K562 (cell line): ENCODE results near the gene HNRNPLL. TPM values are rescaled to one million over a fixed set of nuclear protein-coding genes. Genes with fewer than 3 reads are reported as not detected.

Experiments used
- ATAC-seq: fragments of 200-7000 bp; cut with Tn5 transposase; 3 replicates; pipeline ENCODE4 v1.9.1; 2020; ENCODE audit warnings: moderate library complexity
- BruUV-seq: library from RNA; stranded (reverse); fragments of 400-500 nt; replicated peaks from 2 replicates; lab custom pipeline; 2021; lab: Mats Ljungman, UMichigan
- CTCF ChIA-PET: fragments of 300-600 bp; formaldehyde crosslinking; extraction: SDS; loops from one replicate; lab custom pipeline; 2021; ENCODE audit warnings: low intra/inter-chr PET ratio; lab: Yijun Ruan, JAX
- POLR2A ChIA-PET: fragments of 300-600, 350-650 bp; sonication (Branson Sonifier 250); formaldehyde crosslinking; extraction: SDS; loops from one replicate; lab custom pipeline; 2021; ENCODE audit warnings: antibody characterized with exemption, inconsistent platforms; lab: Yijun Ruan, JAX
- DNase-seq, 4 experiments: peaks; one replicate each; pipeline versions ENCODE4 v3.0.0 to v3.0.0-alpha.2; 2011 to 2018; ENCODE audit warnings: low spot score in 3 of 4, mixed read lengths in 3 of 4; ENCODE audit errors: extremely low read depth in 1 of 4
- FAIRE-seq: peaks from 2 replicates; lab custom pipeline; 2011; peaks lifted over from hg19 to GRCh38; lab: Jason Lieb, UNC
- H2AFZ ChIP-seq: 2 replicates; pipeline ENCODE4 v1.6.0; 2011; ENCODE audit warnings: low read depth, low read length, control low read depth, inconsistent platforms
- H3K27ac ChIP-seq: fragments of 200-600 bp; 3 replicates; pipeline ENCODE4 v1.8.0; 2011; ENCODE audit warnings: low read depth, mild to moderate bottlenecking, control low read depth, inconsistent platforms, low read length, moderate library complexity, mixed read lengths; ENCODE audit errors: extremely low read depth
- H3K27me3 ChIP-seq, 2 experiments: fragments of 300-600 bp in 1 of 2; 2 replicates in 1 of 2; 3 replicates in 1 of 2; pipeline versions ENCODE4 v1.6.0 to v1.8.0; 2011; ENCODE audit warnings: inconsistent platforms in 2 of 2, low read length in 2 of 2, mild to moderate bottlenecking in 1 of 2, mixed read lengths in 1 of 2, moderate library complexity in 1 of 2; ENCODE audit not compliant: control insufficient read depth in 2 of 2, insufficient read depth in 2 of 2
- H3K36me3 ChIP-seq: fragments of 300-600 bp; 3 replicates; pipeline ENCODE4 v1.8.0; 2011; ENCODE audit warnings: mild to moderate bottlenecking, low read length, inconsistent platforms; ENCODE audit not compliant: control insufficient read depth, insufficient read depth
- H3K4me1 ChIP-seq, 2 experiments: fragments of 200-600 bp in 1 of 2; replicated peaks in 1 of 2; 2 replicates in 1 of 2; 3 replicates in 1 of 2; pipeline versions ENCODE4 v1.5.1 to v1.8.0; 2011; ENCODE audit warnings: inconsistent platforms in 2 of 2, low read length in 2 of 2, mild to moderate bottlenecking in 1 of 2, mixed read lengths in 1 of 2, moderate library complexity in 1 of 2; ENCODE audit not compliant: control insufficient read depth in 2 of 2, insufficient read depth in 2 of 2
- H3K4me2 ChIP-seq: 2 replicates; pipeline ENCODE4 v1.6.1; 2011; ENCODE audit warnings: low read length, control low read depth, inconsistent platforms, mixed read lengths; ENCODE audit not compliant: insufficient read depth
- H3K4me3 ChIP-seq: fragments of 200-600 bp; sonication (generic), shearing (Covaris generic); 2 replicates; pipeline ENCODE4 v1.5.1; 2016; ENCODE audit warnings: control low read depth, inconsistent platforms
- H3K79me2 ChIP-seq: fragments of 200-600 bp; 3 replicates; pipeline ENCODE4 v1.8.0; 2011; ENCODE audit warnings: low read length, inconsistent platforms; ENCODE audit not compliant: control insufficient read depth, insufficient read depth
- H3K9ac ChIP-seq, 2 experiments: 2 replicates each; pipeline versions ENCODE4 v1.6.0 to v1.6.1; 2011; ENCODE audit warnings: low read depth in 2 of 2, low read length in 2 of 2, control low read depth in 1 of 2, inconsistent platforms in 1 of 2, mild to moderate bottlenecking in 1 of 2, mixed read lengths in 1 of 2; ENCODE audit not compliant: insufficient read depth in 1 of 2
- H3K9me1 ChIP-seq: one replicate; pipeline ENCODE4 v1.6.0; 2011; ENCODE audit warnings: inconsistent platforms, mild to moderate bottlenecking, low read length, moderate library complexity; ENCODE audit not compliant: control insufficient read depth, insufficient read depth
- H3K9me3 ChIP-seq: replicated peaks from 2 replicates; pipeline ENCODE4 v1.5.1; 2011; ENCODE audit warnings: low read depth, low read length, inconsistent platforms; ENCODE audit not compliant: control insufficient read depth, insufficient read depth
- H4K20me1 ChIP-seq: replicated peaks from 2 replicates; pipeline ENCODE4 v1.6.1; 2011; ENCODE audit warnings: low read length, inconsistent platforms, mixed read lengths; ENCODE audit not compliant: control insufficient read depth, insufficient read depth
- RBFOX2 ChIP-seq: fragments of 200-400 bp; formaldehyde crosslinking; IDR thresholded peaks from 2 replicates; pipeline ENCODE4 v1.6.1; 2017; ENCODE audit warnings: low read depth, mild to moderate bottlenecking, low read length, moderate library complexity
- whole genome bisulfite sequencing: fragments of 100-300 bp; shearing (Covaris generic); methylation state at CpG from one replicate; pipeline ENCODE4 v1.1.6; 2016; ENCODE audit warnings: low coverage, mixed read lengths; ENCODE audit not compliant: insufficient coverage; ENCODE audit errors: missing lambda C conversion rate; 5-methylcytosine and 5-hydroxymethylcytosine counted together
- in situ Hi-C: fragments of 300-500 bp; cut with MboI; formaldehyde crosslinking; loops from 4 replicates; pipeline ENCODE4 v1.15.0; 2018; ENCODE audit warnings: inconsistent platforms, mixed read lengths
- intact Hi-C: fragments of 100-400 bp; cut with micrococcal nuclease; formaldehyde crosslinking; loops from 2 replicates; pipeline ENCODE4 v1.14.2; 2022
- polyA plus RNA-seq, 8 experiments: library from polyadenylated mRNA; depleted of rRNA in 4 of 8; stranded (reverse) in 5 of 8; unstranded in 3 of 8; fragments of >200 nt; fragmentation: Nextera tagmentation in 2 of 8; fragmentation: Illumina TruSeq in 1 of 8; extraction: Ambion mirVana in 2 of 8; extraction: Trizol in 1 of 8; gene quantifications; 2 replicates each; pipeline versions ENCODE4 v1.2.1 to v1.2.3, GENCODE V29; 2011 to 2014; ENCODE audit warnings: inconsistent platforms in 1 of 8, missing spikeins in 1 of 8
- total RNA-seq, 7 experiments: library from RNA; depleted of rRNA in 6 of 7; stranded (reverse); fragments of >200 nt in 6 of 7; fragmentation: Illumina TruSeq in 2 of 7; extraction: Trizol in 2 of 7; gene quantifications; 2 replicates each; pipeline versions ENCODE4 v1.2.1 to v1.2.3, GENCODE V29; 2011 to 2021; ENCODE audit warnings: low replicate concordance in 1 of 7
- TF ChIP-seq, protein P1 (sequence below): fragments of 250-450 bp; sonication (Bioruptor Pico); IDR thresholded peaks from 2 replicates; pipeline ENCODE4 v1.4.0; 2020

The HNRNPLL gene
- total and polyA plus RNA-seq, 9 of the 15 experiments (the other 6 are each of a cell fraction or from before 2014, with no cell fraction given), result 19.8 to 135 (median 57.8) TPM

DNA sequence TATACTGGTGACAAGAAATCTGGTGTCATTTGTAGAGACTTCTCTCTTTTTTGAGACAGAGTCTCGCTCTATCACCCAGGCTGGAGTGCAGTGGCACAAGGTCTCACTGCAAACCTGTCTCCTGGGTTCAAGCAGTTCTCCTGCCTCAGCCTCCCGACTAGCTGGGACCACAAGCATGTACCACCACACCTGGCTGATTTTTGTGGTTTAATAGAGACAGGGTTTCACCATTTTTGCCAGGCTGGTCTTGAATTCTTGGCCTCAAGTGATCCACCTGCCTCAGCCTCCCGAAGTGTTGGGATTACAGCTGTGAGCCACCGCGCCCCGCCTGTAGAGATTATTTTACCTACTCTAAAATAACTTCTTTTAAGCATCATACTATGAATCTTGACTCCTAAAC is 6.5 kb downstream of the HNRNPLL start:
- Histone ChIP-seq H3K9ac (no peak overlapping the region), H4K20me1 (peaks cover 11% of the 10 kb centered on the region), H3K79me2 (peaks cover 100% of the 10 kb centered on the region), H3K36me3 (peaks cover 17% of the 10 kb centered on the region; the same call in 2 of the 3 replicates), H3K27me3 (no peaks in the 10 kb centered on the region), H3K4me3 (no peak overlapping the region), H3K4me2 (no peak overlapping the region), H3K4me1 (peaks cover 10 to 24% of the 10 kb centered on the region in 2 experiments), H3K9me3 (no peaks in the 10 kb centered on the region), H3K27ac (no peak overlapping the region), H3K9me1 (no peaks in the 10 kb centered on the region), H2AFZ (no peak overlapping the region)
- FAIRE-seq, result no peak
- no TSS peak for BruUV-seq
- peak; percentile 28; the same call in 1 of the 2 replicates for TF ChIP-seq RBFOX2
- TF ChIP-seq, protein P1, sequence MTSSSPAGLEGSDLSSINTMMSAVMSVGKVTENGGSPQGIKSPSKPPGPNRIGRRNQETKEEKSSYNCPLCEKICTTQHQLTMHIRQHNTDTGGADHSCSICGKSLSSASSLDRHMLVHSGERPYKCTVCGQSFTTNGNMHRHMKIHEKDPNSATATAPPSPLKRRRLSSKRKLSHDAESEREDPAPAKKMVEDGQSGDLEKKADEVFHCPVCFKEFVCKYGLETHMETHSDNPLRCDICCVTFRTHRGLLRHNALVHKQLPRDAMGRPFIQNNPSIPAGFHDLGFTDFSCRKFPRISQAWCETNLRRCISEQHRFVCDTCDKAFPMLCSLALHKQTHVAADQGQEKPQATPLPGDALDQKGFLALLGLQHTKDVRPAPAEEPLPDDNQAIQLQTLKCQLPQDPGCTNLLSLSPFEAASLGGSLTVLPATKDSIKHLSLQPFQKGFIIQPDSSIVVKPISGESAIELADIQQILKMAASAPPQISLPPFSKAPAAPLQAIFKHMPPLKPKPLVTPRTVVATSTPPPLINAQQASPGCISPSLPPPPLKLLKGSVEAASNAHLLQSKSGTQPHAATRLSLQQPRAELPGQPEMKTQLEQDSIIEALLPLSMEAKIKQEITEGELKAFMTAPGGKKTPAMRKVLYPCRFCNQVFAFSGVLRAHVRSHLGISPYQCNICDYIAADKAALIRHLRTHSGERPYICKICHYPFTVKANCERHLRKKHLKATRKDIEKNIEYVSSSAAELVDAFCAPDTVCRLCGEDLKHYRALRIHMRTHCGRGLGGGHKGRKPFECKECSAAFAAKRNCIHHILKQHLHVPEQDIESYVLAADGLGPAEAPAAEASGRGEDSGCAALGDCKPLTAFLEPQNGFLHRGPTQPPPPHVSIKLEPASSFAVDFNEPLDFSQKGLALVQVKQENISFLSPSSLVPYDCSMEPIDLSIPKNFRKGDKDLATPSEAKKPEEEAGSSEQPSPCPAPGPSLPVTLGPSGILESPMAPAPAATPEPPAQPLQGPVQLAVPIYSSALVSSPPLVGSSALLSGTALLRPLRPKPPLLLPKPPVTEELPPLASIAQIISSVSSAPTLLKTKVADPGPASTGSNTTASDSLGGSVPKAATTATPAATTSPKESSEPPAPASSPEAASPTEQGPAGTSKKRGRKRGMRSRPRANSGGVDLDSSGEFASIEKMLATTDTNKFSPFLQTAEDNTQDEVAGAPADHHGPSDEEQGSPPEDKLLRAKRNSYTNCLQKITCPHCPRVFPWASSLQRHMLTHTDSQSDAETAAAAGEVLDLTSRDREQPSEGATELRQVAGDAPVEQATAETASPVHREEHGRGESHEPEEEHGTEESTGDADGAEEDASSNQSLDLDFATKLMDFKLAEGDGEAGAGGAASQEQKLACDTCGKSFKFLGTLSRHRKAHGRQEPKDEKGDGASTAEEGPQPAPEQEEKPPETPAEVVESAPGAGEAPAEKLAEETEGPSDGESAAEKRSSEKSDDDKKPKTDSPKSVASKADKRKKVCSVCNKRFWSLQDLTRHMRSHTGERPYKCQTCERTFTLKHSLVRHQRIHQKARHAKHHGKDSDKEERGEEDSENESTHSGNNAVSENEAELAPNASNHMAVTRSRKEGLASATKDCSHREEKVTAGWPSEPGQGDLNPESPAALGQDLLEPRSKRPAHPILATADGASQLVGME (CRISPR knock-in tag), result no peak
- DNase-seq, result no peak
- ATAC-seq, result no peak
- in situ Hi-C loops (no loop called here), intact Hi-C loops (no loop called here)
- POLR2A ChIA-PET, result interaction anchor here (0.6 to 2.2 kb wide), 8 partner anchors 9 to 898 kb away, joined by 3 to 6 read pairs (median 5); partner anchors contain the start of gene SRSF7
- CTCF ChIA-PET, result no interaction called here
- 89% methylated on average over 6 of the region's 6 CpGs for WGBS
